GM19023 (cell line): ENCODE measurements around the gene ZNG1F.
"Not testable (repeated sequence)": the region's sequence is repeated elsewhere in the genome, so short reads cannot be mapped to it uniquely, and the experiment has no call there.

ENCODE experiments used
- ATAC-seq: cut with Tn5 transposase; IDR thresholded peaks from one replicate; pipeline ENCODE4 v1.9.1; 2021; ENCODE audit warnings: mild to moderate bottlenecking, moderate library complexity; ENCODE audit not compliant: unreplicated experiment

Gene ZNG1F

DNA sequence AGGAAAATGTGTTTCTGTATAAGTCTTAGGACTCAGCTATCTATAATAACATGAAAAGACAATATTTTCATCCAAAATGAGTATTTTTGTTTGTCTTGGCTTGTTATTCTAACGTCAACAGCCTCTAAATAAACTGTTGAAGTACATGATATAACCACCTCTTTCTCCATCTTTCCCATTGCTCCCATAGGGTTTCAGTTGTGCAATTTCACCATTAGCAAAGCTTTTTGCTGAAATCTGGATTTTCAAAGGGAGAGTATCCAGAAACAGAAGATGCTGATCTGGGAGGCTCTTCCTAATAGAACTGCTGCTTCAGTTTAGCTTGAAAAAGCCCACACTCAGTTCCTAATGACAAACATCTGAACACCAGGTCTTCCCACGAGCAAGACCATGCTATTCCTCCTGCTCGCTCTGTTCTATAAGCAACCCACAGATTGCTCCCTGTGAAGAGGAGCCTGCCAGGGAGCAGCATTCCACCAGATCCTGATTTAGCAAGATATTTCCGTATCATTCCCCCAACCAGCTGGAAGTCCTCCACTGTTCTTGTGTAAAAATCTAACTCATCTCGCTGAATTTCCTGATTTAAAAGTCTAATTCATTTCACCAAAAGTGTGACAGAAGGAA, 101.8 kb downstream of the ZNG1F start:
- not testable (repeated sequence) for ATAC-seq

DNA sequence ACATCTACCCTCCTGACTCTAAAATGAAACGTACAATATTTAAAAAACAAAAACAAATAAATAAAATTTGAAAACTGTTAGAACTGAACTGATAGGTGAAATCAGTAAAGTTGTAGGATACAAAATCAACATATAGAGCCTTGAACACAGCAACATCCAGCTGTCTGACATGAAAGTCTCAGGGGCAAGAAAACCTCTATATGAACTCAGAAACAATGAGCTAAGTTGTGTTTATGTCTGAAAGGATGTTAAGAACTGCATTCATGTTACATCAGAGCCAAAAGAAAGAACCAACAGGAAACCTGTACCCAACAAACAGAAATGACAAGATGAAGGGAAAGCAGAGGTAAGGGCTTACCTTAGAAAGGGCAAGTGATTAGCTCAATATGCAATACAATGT, 102.4 kb downstream of the ZNG1F start:
- ATAC-seq, result not testable (repeated sequence)

DNA sequence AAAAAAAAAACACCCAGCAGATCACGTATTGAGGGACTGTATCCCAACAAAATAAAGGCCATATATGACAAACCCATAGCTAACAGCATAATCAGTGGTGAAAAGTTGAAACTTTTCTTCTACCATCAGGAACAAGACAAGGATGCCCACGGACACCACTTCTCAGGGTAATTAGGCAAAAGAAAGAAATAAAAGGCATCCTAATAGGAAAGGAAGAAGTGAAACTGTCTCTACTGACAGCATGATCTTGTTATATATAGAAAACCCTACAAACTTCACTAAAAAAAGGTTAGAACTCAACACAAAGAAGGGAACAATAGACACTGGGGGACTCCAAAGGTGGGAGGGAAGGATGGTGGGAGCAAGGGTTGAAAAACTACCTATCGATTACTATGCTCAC, 102.9 kb downstream of the ZNG1F start:
- not testable (repeated sequence) for ATAC-seq

DNA sequence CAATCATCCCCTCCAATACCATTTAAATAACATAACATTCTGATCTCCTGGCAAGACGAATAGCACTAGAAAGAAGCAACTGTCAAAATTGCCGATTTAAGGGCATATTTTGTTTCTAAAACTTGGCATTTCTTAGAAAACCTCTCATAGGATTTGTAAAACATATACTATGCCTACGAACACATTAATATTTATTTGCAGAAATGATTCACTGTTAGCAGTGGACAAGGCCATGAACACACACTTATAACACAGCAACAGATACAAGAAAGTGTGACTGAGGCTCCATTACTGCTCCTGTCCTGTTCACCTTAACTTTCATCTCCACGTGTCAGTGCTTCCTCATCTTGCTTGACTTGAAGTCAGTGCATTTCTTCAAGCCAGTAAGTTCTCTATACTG, 106.8 kb downstream of the ZNG1F start:
- not testable (repeated sequence) for ATAC-seq
